ENCODE results near the gene DNAH6.
A peak's percentile ranks its signal among the peaks of the same experiment; 100 is the strongest.

Gene DNAH6

GRCh38 chr2:84687498-84688149, 171.3 kb downstream of the DNAH6 start:
- WGBS (ENCODE audit: insufficient coverage): 93% methylated on average over 6 of the region's 10 CpGs
- POLR2A ChIA-PET: no interaction called here
- Histone ChIP-seq H3K27me3 (replicated peaks in 2 of 5; ENCODE audit: control insufficient read depth in 4 of 5, insufficient read depth in 5 of 5, low read length in 4 of 5) (no peaks in the 10 kb centered on the region), H3K36me3 (ENCODE audit: control insufficient read depth in 4 of 4, insufficient read depth in 4 of 4, low read length in 3 of 4) (no peaks in the 10 kb centered on the region), H3K27ac (ENCODE audit: insufficient read depth in 1 of 2, low read depth in 1 of 2, low read length in 2 of 2, poor library complexity in 1 of 2, severe bottlenecking in 2 of 2) (no peak overlapping the region), H3K4me3 (ENCODE audit: control insufficient read depth in 1 of 7, extremely low read depth in 1 of 7, insufficient read depth in 4 of 7, low read depth in 2 of 7, low read length in 6 of 7) (no peak overlapping the region), H3K4me1 (ENCODE audit: control extremely low read depth in 1 of 4, control insufficient read depth in 4 of 4, insufficient read depth in 4 of 4, low read length in 3 of 4) (no peaks in the 10 kb centered on the region), H3K9me3 (ENCODE audit: control extremely low read depth in 1 of 5, control insufficient read depth in 4 of 5, insufficient read depth in 2 of 5, low read depth in 1 of 5, low read length in 4 of 5) (no peaks in the 10 kb centered on the region)
- no peak for DNase-seq
- CTCF ChIA-PET: interaction anchor here (0.7 to 1.2 kb wide), 2 partner anchors 17 to 27 kb away, joined by 3 read pairs; no protein-coding TSS in a partner anchor

GRCh38 chr2:84690225-84690624, 173.9 kb downstream of the DNAH6 start:
- no peaks in the 10 kb centered on the region for H3K36me3 ChIP-seq (ENCODE audit: control insufficient read depth in 4 of 4, insufficient read depth in 4 of 4, low read length in 3 of 4)
- 100% methylated on average over 1 of the region's 3 CpGs for WGBS (ENCODE audit: insufficient coverage)
- ChIA-PET CTCF (interaction anchor here (0.7 kb wide), 1 partner anchor 9 kb away, joined by 3 read pairs; no protein-coding TSS in a partner anchor), POLR2A (no interaction called here)
- no peak overlapping the region for H3K27ac ChIP-seq (ENCODE audit: insufficient read depth in 1 of 2, low read depth in 1 of 2, low read length in 2 of 2, poor library complexity in 1 of 2, severe bottlenecking in 2 of 2)
- peaks cover 4 to 7% (median 7%) of the 10 kb centered on the region in 4 experiments for H3K4me1 ChIP-seq (ENCODE audit: control extremely low read depth in 1 of 4, control insufficient read depth in 4 of 4, insufficient read depth in 4 of 4, low read length in 3 of 4)
- no peaks in the 10 kb centered on the region for H3K27me3 ChIP-seq (replicated peaks in 2 of 5; ENCODE audit: control insufficient read depth in 4 of 5, insufficient read depth in 5 of 5, low read length in 4 of 5)
- H3K9me3 ChIP-seq (ENCODE audit: control extremely low read depth in 1 of 5, control insufficient read depth in 4 of 5, insufficient read depth in 2 of 5, low read depth in 1 of 5, low read length in 4 of 5): no peaks in the 10 kb centered on the region
- DNase-seq: no peak
- H3K4me3 ChIP-seq (ENCODE audit: control insufficient read depth in 1 of 7, extremely low read depth in 1 of 7, insufficient read depth in 4 of 7, low read depth in 2 of 7, low read length in 6 of 7): no peak overlapping the region

- POLR2A ChIA-PET: no interaction called here
- CTCF ChIA-PET: no interaction called here
- H3K36me3 ChIP-seq (ENCODE audit: control insufficient read depth in 4 of 4, insufficient read depth in 4 of 4, low read length in 3 of 4): no peaks in the 10 kb centered on the region
- WGBS (ENCODE audit: insufficient coverage): 2% methylated on average over 5 of the region's 6 CpGs
- no peak overlapping the region for H3K27ac ChIP-seq (ENCODE audit: insufficient read depth in 1 of 2, low read depth in 1 of 2, low read length in 2 of 2, poor library complexity in 1 of 2, severe bottlenecking in 2 of 2)
- no peaks in the 10 kb centered on the region for H3K27me3 ChIP-seq (replicated peaks in 2 of 5; ENCODE audit: control insufficient read depth in 4 of 5, insufficient read depth in 5 of 5, low read length in 4 of 5)
- peak; percentile 1 to 57 (median 44) for DNase-seq
- H3K4me3 ChIP-seq (ENCODE audit: control insufficient read depth in 1 of 7, extremely low read depth in 1 of 7, insufficient read depth in 4 of 7, low read depth in 2 of 7, low read length in 6 of 7): peak overlapping the region in 3 of 7 experiments; percentile 13 to 37 (median 17)
- H3K9me3 ChIP-seq (ENCODE audit: control extremely low read depth in 1 of 5, control insufficient read depth in 4 of 5, insufficient read depth in 2 of 5, low read depth in 1 of 5, low read length in 4 of 5): no peaks in the 10 kb centered on the region
- peaks cover 4 to 7% (median 7%) of the 10 kb centered on the region in 4 experiments for H3K4me1 ChIP-seq (ENCODE audit: control extremely low read depth in 1 of 4, control insufficient read depth in 4 of 4, insufficient read depth in 4 of 4, low read length in 3 of 4)
Observed at GRCh38 chr2:84694088-84694622, 177.9 kb downstream of the DNAH6 start.

- 94% methylated on average over 2 of the region's 2 CpGs for WGBS (ENCODE audit: insufficient coverage)
- POLR2A ChIA-PET: no interaction called here
- peaks cover 0 to 7% (median 3%) of the 10 kb centered on the region in 5 experiments for H3K9me3 ChIP-seq (ENCODE audit: control extremely low read depth in 1 of 5, control insufficient read depth in 4 of 5, insufficient read depth in 2 of 5, low read depth in 1 of 5, low read length in 4 of 5)
- H3K4me1 ChIP-seq (ENCODE audit: control extremely low read depth in 1 of 4, control insufficient read depth in 4 of 4, insufficient read depth in 4 of 4, low read length in 3 of 4): peaks cover 4 to 7% (median 7%) of the 10 kb centered on the region in 4 experiments
- H3K27me3 ChIP-seq (replicated peaks in 2 of 5; ENCODE audit: control insufficient read depth in 4 of 5, insufficient read depth in 5 of 5, low read length in 4 of 5): no peaks in the 10 kb centered on the region
- no peak overlapping the region for H3K27ac ChIP-seq (ENCODE audit: insufficient read depth in 1 of 2, low read depth in 1 of 2, low read length in 2 of 2, poor library complexity in 1 of 2, severe bottlenecking in 2 of 2)
- no peak for DNase-seq
- CTCF ChIA-PET: no interaction called here
- H3K36me3 ChIP-seq (ENCODE audit: control insufficient read depth in 4 of 4, insufficient read depth in 4 of 4, low read length in 3 of 4): no peaks in the 10 kb centered on the region
- no peak overlapping the region for H3K4me3 ChIP-seq (ENCODE audit: control insufficient read depth in 1 of 7, extremely low read depth in 1 of 7, insufficient read depth in 4 of 7, low read depth in 2 of 7, low read length in 6 of 7)
Observed at GRCh38 chr2:84697895-84698294, 181.6 kb downstream of the DNAH6 start.

GRCh38 chr2:84700006-84700405, 183.7 kb downstream of the DNAH6 start:
- ChIA-PET POLR2A (no interaction called here), CTCF (no interaction called here)
- DNase-seq: no peak
- Histone ChIP-seq H3K4me1 (ENCODE audit: control extremely low read depth in 1 of 4, control insufficient read depth in 4 of 4, insufficient read depth in 4 of 4, low read length in 3 of 4) (no peaks in the 10 kb centered on the region), H3K27me3 (replicated peaks in 2 of 5; ENCODE audit: control insufficient read depth in 4 of 5, insufficient read depth in 5 of 5, low read length in 4 of 5) (no peaks in the 10 kb centered on the region), H3K9me3 (ENCODE audit: control extremely low read depth in 1 of 5, control insufficient read depth in 4 of 5, insufficient read depth in 2 of 5, low read depth in 1 of 5, low read length in 4 of 5) (peaks cover 0 to 8% (median 4%) of the 10 kb centered on the region in 5 experiments), H3K36me3 (ENCODE audit: control insufficient read depth in 4 of 4, insufficient read depth in 4 of 4, low read length in 3 of 4) (no peaks in the 10 kb centered on the region), H3K4me3 (ENCODE audit: control insufficient read depth in 1 of 7, extremely low read depth in 1 of 7, insufficient read depth in 4 of 7, low read depth in 2 of 7, low read length in 6 of 7) (no peak overlapping the region), H3K27ac (ENCODE audit: insufficient read depth in 1 of 2, low read depth in 1 of 2, low read length in 2 of 2, poor library complexity in 1 of 2, severe bottlenecking in 2 of 2) (no peak overlapping the region)
- WGBS (ENCODE audit: insufficient coverage): 100% methylated on average over 3 of the region's 3 CpGs

GRCh38 chr2:84701880-84702279, 185.6 kb downstream of the DNAH6 start:
- ChIA-PET CTCF (no interaction called here), POLR2A (no interaction called here)
- Histone ChIP-seq H3K27ac (ENCODE audit: insufficient read depth in 1 of 2, low read depth in 1 of 2, low read length in 2 of 2, poor library complexity in 1 of 2, severe bottlenecking in 2 of 2) (no peak overlapping the region), H3K9me3 (ENCODE audit: control extremely low read depth in 1 of 5, control insufficient read depth in 4 of 5, insufficient read depth in 2 of 5, low read depth in 1 of 5, low read length in 4 of 5) (peaks cover 0 to 8% (median 4%) of the 10 kb centered on the region in 5 experiments), H3K27me3 (replicated peaks in 2 of 5; ENCODE audit: control insufficient read depth in 4 of 5, insufficient read depth in 5 of 5, low read length in 4 of 5) (no peaks in the 10 kb centered on the region), H3K4me3 (ENCODE audit: control insufficient read depth in 1 of 7, extremely low read depth in 1 of 7, insufficient read depth in 4 of 7, low read depth in 2 of 7, low read length in 6 of 7) (no peak overlapping the region), H3K36me3 (ENCODE audit: control insufficient read depth in 4 of 4, insufficient read depth in 4 of 4, low read length in 3 of 4) (no peaks in the 10 kb centered on the region), H3K4me1 (ENCODE audit: control extremely low read depth in 1 of 4, control insufficient read depth in 4 of 4, insufficient read depth in 4 of 4, low read length in 3 of 4) (no peaks in the 10 kb centered on the region)
- 75% methylated on average over 1 of the region's 1 CpG for WGBS (ENCODE audit: insufficient coverage)
- DNase-seq: no peak

GRCh38 chr2:84702941-84703340, 186.6 kb downstream of the DNAH6 start:
- 100% methylated on average over 1 of the region's 3 CpGs for WGBS (ENCODE audit: insufficient coverage)
- Histone ChIP-seq H3K4me1 (ENCODE audit: control extremely low read depth in 1 of 4, control insufficient read depth in 4 of 4, insufficient read depth in 4 of 4, low read length in 3 of 4) (no peaks in the 10 kb centered on the region), H3K4me3 (ENCODE audit: control insufficient read depth in 1 of 7, extremely low read depth in 1 of 7, insufficient read depth in 4 of 7, low read depth in 2 of 7, low read length in 6 of 7) (no peak overlapping the region), H3K36me3 (ENCODE audit: control insufficient read depth in 4 of 4, insufficient read depth in 4 of 4, low read length in 3 of 4) (no peaks in the 10 kb centered on the region), H3K9me3 (ENCODE audit: control extremely low read depth in 1 of 5, control insufficient read depth in 4 of 5, insufficient read depth in 2 of 5, low read depth in 1 of 5, low read length in 4 of 5) (peaks cover 0 to 8% (median 4%) of the 10 kb centered on the region in 5 experiments), H3K27me3 (replicated peaks in 2 of 5; ENCODE audit: control insufficient read depth in 4 of 5, insufficient read depth in 5 of 5, low read length in 4 of 5) (no peaks in the 10 kb centered on the region), H3K27ac (ENCODE audit: insufficient read depth in 1 of 2, low read depth in 1 of 2, low read length in 2 of 2, poor library complexity in 1 of 2, severe bottlenecking in 2 of 2) (no peak overlapping the region)
- ChIA-PET POLR2A (no interaction called here), CTCF (interaction anchor here (0.7 kb wide), 1 partner anchor 17 kb away, joined by 3 read pairs; no protein-coding TSS in a partner anchor)
- DNase-seq: no peak

Measured in common myeloid progenitor, CD34-positive (primary cell).